NCI-H446 (cell line): ENCODE measurements around the gene RNF213.
"Not testable (repeated sequence)": the region's sequence is repeated elsewhere in the genome, so short reads cannot be mapped to it uniquely, and the experiment has no call there.

Source experiments
- DNase-seq, 2 experiments: peaks; one replicate each; lab custom pipeline; 2025; lab: John Stamatoyannopoulos, UW

RNF213 gene

GRCh38 chr17:80320496-80320895 is 59.8 kb downstream of the RNF213 start:
- no peak for DNase-seq

- no peak for DNase-seq
These were observed 62.2 kb downstream of the RNF213 start for GRCh38 chr17:80322864-80323263.

- no peak for DNase-seq
These were observed 63.3 kb downstream of the RNF213 start for GRCh38 chr17:80323982-80324381.

- DNase-seq, result no peak
These were observed 66.9 kb downstream of the RNF213 start for GRCh38 chr17:80327518-80327917.

DNA sequence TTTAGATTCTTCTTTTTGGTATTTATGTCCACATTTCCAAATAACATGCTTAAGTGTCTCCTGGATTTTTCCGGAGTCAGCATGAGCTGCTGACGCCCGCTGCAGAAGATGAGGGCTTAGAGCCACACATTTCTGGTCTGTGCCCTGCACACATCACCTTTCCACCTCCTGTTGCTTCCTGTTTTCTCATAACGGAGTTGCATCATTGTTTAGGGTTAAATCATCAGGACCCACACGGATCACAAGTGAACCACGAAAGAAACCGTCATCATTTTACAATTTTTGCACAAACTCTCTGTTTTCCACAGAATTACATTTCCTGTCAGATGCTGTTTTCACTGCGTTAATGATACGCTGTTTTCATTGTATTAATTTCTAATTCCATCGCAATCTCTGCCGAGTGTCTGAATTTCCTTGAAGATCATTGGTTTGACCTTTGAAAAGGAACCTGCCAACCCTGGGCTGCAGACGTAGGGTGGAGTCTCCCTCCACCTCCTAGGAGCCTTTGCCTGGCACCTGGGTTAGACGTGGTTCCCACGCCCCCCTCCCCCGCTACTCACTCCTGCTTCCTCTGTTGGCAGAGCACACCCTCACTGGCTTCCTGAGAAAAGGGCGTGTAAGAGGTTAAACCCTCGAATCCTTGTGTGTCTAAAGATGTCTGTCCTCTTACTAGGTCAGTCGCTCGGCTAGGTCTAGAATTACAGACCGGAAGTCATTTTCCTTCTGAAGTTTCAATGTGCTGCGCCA is 68.2 kb downstream of the RNF213 start:
- no peak for DNase-seq

- DNase-seq, result not testable (repeated sequence)
These were observed 68.8 kb downstream of the RNF213 start for GRCh38 chr17:80329421-80329820.

GRCh38 chr17:80330276-80330675 is 69.6 kb downstream of the RNF213 start:
- DNase-seq, result no peak

DNA sequence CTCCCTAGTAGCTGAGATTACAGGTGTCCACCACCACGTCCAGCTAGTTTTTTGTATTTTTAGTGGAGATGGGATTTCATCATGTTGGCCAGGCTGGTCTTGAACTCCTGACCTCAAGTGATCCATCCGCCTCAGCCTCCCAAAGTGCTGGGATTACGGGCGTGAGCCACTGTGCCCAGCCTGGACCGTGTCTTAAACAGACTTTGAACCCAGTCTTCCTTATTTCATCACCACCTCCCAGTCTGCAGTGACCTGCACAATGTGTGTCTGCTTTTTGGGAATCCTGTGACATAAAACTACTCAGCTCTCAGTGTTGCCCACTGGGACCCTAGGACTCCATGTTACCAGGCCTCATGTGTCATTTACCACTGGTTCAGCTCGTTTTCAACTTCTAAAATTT is 70.3 kb downstream of the RNF213 start:
- DNase-seq, result not testable (repeated sequence)

DNA sequence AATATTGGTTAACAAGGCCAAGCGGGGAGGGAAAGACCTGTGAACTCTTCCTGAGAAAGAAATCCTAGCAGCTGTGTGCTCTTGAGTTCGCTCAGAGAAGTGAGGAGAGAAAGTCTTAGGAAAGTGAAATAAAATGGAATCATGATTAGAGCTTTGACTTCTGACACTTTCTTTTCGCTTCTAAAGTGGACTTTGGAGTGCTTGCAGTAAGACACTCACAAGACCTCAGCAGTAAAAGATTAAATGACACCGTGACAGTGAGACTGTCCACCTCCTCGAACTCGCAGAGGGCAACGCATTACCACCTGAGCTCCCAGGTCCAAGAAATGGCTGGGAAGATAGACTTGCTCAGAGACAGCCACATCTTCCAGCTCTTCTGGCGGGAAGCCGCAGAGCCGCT is 71.2 kb downstream of the RNF213 start:
- DNase-seq, result no peak

- no peak for DNase-seq
These were observed 76.7 kb downstream of the RNF213 start for GRCh38 chr17:80337195-80337895.

DNA sequence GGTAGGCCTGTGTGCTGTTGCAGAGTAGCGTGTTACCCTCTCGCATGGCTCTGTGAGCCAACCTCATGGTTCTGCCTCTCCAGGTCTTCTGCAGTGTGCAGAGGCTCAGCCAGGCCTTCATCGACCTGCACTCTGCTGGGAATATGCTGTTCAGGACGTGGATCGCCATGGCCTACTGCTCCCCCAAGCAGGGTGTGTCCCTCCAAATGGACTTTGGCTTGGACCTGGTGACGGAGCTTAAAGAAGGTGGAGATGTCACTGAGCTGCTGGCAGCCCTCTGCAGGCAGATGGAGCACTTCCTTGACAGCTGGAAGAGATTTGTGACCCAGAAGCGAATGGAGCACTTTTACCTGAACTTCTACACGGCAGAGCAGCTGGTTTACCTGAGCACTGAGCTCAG is 78.5 kb downstream of the RNF213 start:
- DNase-seq, result no peak

DNA sequence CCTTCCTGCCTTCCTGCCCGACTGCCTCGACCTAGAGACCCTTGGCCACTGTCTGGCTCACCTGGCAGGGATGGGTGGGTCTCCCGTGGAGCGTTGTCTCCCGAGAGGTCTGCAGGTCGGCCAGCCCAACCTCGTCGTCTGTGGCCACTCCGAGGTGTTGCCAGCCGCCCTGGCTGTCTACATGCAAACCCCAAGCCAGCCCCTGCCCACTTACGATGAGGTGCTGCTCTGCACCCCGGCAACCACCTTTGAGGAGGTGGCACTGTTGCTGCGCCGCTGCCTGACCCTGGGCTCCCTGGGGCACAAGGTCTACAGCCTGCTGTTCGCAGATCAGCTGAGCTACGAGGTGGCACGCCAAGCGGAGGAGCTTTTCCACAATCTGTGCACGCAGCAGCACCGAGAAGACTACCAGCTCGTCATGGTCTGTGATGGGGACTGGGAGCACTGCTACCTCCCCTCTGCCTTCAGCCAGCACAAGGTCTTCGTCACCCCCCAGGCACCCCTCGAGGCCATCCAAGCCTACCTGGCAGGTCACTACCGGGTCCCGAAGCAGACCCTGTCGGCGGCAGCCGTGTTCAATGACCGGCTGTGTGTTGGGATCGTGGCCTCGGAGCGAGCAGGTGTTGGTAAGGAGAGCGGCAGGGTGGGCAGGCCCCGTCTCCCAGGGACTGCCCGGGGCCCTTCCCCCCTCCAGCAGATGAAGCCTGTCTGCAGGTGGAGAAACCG is 79.2 kb downstream of the RNF213 start:
- no peak for DNase-seq

DNA sequence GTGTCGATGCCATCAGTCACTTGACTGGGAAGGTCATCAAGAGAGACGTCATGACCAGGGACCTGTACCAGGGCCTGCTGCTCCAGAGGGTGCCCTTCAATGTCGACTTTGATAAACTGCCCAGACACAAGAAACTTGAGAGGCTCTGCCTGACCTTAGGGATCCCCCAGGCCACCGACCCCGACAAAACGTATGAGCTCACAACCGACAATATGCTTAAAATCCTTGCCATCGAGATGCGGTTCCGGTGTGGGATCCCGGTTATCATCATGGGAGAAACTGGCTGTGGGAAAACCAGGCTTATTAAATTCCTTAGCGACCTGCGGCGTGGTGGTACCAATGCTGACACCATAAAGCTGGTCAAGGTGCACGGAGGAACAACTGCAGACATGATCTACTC is 84.7 kb downstream of the RNF213 start:
- no peak for DNase-seq

DNA sequence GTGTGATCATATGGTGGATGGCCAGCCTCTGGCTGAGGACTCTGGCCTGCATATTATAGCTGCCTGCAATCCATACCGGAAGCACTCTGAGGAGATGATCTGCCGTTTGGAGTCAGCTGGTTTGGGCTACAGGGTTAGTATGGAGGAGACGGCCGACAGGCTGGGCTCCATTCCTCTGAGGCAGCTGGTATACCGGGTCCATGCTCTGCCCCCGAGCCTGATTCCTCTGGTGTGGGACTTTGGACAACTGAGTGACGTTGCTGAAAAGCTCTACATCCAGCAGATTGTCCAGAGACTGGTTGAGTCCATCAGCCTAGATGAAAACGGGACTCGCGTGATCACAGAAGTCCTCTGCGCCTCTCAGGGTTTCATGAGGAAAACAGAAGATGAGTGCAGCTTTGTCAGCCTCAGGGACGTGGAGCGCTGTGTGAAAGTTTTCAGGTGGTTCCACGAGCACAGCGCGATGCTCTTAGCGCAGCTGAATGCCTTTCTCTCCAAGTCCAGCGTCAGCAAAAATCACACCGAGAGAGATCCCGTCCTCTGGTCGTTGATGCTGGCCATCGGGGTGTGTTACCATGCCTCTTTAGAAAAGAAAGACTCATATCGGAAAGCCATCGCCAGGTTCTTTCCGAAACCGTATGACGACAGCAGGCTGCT is 85.3 kb downstream of the RNF213 start:
- no peak for DNase-seq

DNA sequence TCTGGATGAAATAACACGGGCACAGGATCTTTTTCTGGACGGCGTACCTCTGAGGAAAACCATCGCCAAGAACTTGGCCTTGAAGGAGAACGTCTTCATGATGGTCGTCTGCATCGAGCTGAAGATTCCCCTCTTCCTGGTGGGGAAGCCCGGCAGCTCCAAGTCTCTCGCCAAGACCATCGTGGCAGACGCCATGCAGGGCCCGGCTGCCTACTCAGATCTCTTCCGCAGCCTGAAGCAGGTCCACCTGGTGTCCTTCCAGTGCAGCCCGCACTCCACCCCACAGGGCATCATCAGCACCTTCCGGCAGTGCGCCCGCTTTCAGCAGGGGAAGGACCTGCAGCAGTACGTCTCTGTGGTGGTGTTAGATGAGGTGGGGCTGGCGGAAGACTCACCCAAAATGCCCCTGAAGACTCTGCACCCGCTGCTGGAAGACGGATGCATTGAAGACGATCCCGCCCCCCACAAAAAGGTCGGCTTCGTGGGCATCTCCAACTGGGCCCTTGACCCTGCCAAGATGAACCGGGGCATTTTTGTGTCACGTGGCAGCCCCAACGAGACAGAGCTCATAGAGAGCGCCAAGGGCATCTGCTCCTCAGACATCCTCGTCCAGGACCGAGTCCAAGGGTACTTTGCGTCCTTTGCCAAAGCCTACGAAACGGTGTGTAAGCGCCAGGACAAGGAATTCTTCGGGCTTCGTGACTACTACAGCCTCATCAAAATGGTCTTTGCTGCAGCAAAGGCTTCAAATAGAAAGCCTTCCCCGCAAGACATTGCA is 86.0 kb downstream of the RNF213 start:
- DNase-seq, result no peak

DNA sequence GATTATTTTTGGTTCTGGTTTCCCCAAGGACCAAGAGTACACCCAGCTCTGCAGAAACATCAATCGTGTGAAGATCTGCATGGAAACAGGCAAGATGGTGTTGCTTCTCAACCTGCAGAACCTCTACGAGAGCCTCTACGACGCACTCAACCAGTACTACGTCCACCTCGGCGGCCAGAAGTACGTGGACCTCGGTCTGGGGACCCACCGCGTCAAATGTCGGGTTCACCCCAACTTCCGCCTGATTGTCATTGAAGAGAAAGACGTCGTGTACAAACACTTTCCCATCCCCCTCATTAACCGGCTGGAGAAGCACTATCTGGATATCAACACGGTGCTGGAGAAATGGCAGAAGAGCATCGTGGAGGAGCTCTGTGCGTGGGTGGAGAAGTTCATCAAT is 86.9 kb downstream of the RNF213 start:
- no peak for DNase-seq

- DNase-seq, result no peak
These were observed 87.3 kb downstream of the RNF213 start for GRCh38 chr17:80347948-80348351.

GRCh38 chr17:80348551-80349150 is 88.0 kb downstream of the RNF213 start:
- no peak for DNase-seq

- no peak for DNase-seq
These were observed 88.5 kb downstream of the RNF213 start for GRCh38 chr17:80349151-80349651.

- DNase-seq, result no peak
These were observed 89.1 kb downstream of the RNF213 start for GRCh38 chr17:80349751-80350150.
